ENCODE measurements around the gene ORC5.

GRCh38 chr7:104089061-104089460 is 118.8 kb downstream of the ORC5 start:
- TF ChIP-seq, protein P1, sequence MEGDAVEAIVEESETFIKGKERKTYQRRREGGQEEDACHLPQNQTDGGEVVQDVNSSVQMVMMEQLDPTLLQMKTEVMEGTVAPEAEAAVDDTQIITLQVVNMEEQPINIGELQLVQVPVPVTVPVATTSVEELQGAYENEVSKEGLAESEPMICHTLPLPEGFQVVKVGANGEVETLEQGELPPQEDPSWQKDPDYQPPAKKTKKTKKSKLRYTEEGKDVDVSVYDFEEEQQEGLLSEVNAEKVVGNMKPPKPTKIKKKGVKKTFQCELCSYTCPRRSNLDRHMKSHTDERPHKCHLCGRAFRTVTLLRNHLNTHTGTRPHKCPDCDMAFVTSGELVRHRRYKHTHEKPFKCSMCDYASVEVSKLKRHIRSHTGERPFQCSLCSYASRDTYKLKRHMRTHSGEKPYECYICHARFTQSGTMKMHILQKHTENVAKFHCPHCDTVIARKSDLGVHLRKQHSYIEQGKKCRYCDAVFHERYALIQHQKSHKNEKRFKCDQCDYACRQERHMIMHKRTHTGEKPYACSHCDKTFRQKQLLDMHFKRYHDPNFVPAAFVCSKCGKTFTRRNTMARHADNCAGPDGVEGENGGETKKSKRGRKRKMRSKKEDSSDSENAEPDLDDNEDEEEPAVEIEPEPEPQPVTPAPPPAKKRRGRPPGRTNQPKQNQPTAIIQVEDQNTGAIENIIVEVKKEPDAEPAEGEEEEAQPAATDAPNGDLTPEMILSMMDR (IDR thresholded peaks at IDR 0.05; ENCODE audit: low read depth, low read length): no peak
- TF ChIP-seq POLR2A (IDR thresholded peaks at IDR 0.05; ENCODE audit: extremely low read depth, insufficient read length) (no peak), MYC (IDR thresholded peaks at IDR 0.05; ENCODE audit: low read depth, low read length) (no peak)
- TF ChIP-seq, protein P2, sequence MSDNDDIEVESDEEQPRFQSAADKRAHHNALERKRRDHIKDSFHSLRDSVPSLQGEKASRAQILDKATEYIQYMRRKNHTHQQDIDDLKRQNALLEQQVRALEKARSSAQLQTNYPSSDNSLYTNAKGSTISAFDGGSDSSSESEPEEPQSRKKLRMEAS (IDR thresholded peaks at IDR 0.05; ENCODE audit: low read depth, low read length): no peak
